Stromal cell of bone marrow (primary cell): ENCODE data around the gene SPAG6.
"Not testable (repeated sequence)": the region's sequence is repeated elsewhere in the genome, so short reads cannot be mapped to it uniquely, and the experiment has no call there.

Experiments used
- DNase-seq: peaks from one replicate; pipeline ENCODE4 v3.0.0-alpha.2; 2012; ENCODE audit warnings: low read depth

SPAG6 gene

GRCh38 chr10:22345301-22346095 lies at the start of gene SPAG6:
SPAG6 (plus strand) TSS chr10:22345496; CDS start chr10:22345612, 116 bp downstream.
- no peak for DNase-seq

- DNase-seq, result no peak
Measured at GRCh38 chr10:22301193-22301592, 44.1 kb upstream of the SPAG6 start.

GRCh38 chr10:22303461-22303860 lies 41.8 kb upstream of the SPAG6 start:
- DNase-seq, result no peak

GRCh38 chr10:22305721-22306120 lies 39.6 kb upstream of the SPAG6 start:
- DNase-seq, result no peak

GRCh38 chr10:22308390-22308789 lies 36.9 kb upstream of the SPAG6 start:
- peak; percentile 53 for DNase-seq

- DNase-seq, result no peak
Measured at GRCh38 chr10:22309180-22310000, 35.9 kb upstream of the SPAG6 start.

GRCh38 chr10:22310012-22310411 lies 35.3 kb upstream of the SPAG6 start:
- not testable (repeated sequence) for DNase-seq

GRCh38 chr10:22310928-22311327 lies 34.4 kb upstream of the SPAG6 start:
- DNase-seq, result no peak

- DNase-seq, result no peak
Measured at GRCh38 chr10:22314852-22315251, 30.4 kb upstream of the SPAG6 start.

GRCh38 chr10:22315455-22316285 lies 29.6 kb upstream of the SPAG6 start:
- no peak for DNase-seq

- DNase-seq, result peak; percentile 80
Measured at GRCh38 chr10:22316286-22317075, 28.8 kb upstream of the SPAG6 start, which contains the start of gene COMMD3. COMMD3 (plus strand) TSS chr10:22316388; CDS start chr10:22316418, 30 bp downstream.

GRCh38 chr10:22317076-22317370 lies 28.3 kb upstream of the SPAG6 start:
- DNase-seq, result no peak

- DNase-seq, result no peak
Measured at GRCh38 chr10:22317771-22318565, 27.3 kb upstream of the SPAG6 start.

GRCh38 chr10:22318772-22319171 lies 26.5 kb upstream of the SPAG6 start:
- no peak for DNase-seq

GRCh38 chr10:22319547-22319979 lies 25.7 kb upstream of the SPAG6 start:
- no peak for DNase-seq

- DNase-seq, result no peak
Measured at GRCh38 chr10:22319980-22320558, 25.2 kb upstream of the SPAG6 start.

GRCh38 chr10:22320591-22321155 lies 24.6 kb upstream of the SPAG6 start, which contains the start of gene BMI1:
BMI1 (plus strand) TSS chr10:22321099; CDS start chr10:22326450, 5,351 bp downstream.
- peak; percentile 67 for DNase-seq

GRCh38 chr10:22321156-22321923 lies 24.0 kb upstream of the SPAG6 start:
- DNase-seq, result peak; percentile 53
